IPS DF 19.7 (cell line): Measurements from ENCODE around the gene RBM24.

Experiments used
- DNase-seq: peaks from one replicate; pipeline ENCODE4 v3.0.0-alpha.2; 2013; ENCODE audit warnings: low read depth, low spot score

Gene RBM24

GRCh38 chr6:17341891-17342290 is 60.7 kb downstream of the RBM24 start:
- DNase-seq: no peak

GRCh38 chr6:17343215-17343614 is 62.1 kb downstream of the RBM24 start:
- DNase-seq: no peak
